Measurements from ENCODE around the gene OTOF.

DNA sequence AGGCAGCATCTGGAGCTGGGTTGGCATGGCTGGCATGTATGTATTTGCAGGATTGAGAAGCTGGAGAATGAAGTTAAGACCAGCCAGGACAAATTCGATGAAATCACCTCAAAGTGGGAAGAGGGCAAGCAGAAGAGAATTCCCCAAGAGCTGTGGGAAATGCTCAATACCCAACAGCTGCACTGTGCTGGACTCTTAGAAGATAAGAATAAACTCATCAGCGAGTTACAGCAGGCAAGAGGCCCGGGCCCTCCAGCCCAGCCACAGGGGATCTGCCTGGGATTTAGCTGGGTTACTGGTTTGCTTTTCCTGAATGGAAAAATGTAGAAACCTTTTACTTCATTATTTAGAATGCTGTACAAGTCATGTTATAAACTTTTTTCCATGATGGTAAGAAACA is 53.7 kb downstream of the OTOF start:
- TF ChIP-seq EZH2 (IDR thresholded peaks at IDR 0.05; ENCODE audit: insufficient read depth, poor library complexity, severe bottlenecking) (no peak), EZH2phosphoT487 (IDR thresholded peaks at IDR 0.05; ENCODE audit: insufficient read depth, low read depth) (no peak)
